RWPE1 (cell line): Measurements from ENCODE around the gene OSER1.
"Not testable (repeated sequence)": the region's sequence is repeated elsewhere in the genome, so short reads cannot be mapped to it uniquely, and the experiment has no call there.

Source experiments
- CTCF ChIA-PET: fragments of 350-600 bp; sonication (Branson Sonifier 250); formaldehyde crosslinking; extraction: SDS; loops from one replicate; lab custom pipeline; 2021; lab: Yijun Ruan, JAX
- POLR2A ChIA-PET: fragments of 400-600 bp; formaldehyde crosslinking; extraction: SDS; loops from one replicate; lab custom pipeline; 2020; ENCODE audit warnings: antibody characterized with exemption; ENCODE audit not compliant: low non-redundant PET; lab: Yijun Ruan, JAX
- DNase-seq: peaks from one replicate; pipeline ENCODE4 v3.0.0; 2012; ENCODE audit warnings: low spot score
- H3K27ac ChIP-seq: fragments of 450-650 bp; 2 replicates; pipeline ENCODE4 v1.5.1; 2017
- CTCF ChIP-seq: fragments of 450-650 bp; conservative IDR thresholded peaks from 2 replicates; pipeline ENCODE4 v1.5.1; 2017; ENCODE audit warnings: low read depth, mild to moderate bottlenecking

The OSER1 gene

DNA sequence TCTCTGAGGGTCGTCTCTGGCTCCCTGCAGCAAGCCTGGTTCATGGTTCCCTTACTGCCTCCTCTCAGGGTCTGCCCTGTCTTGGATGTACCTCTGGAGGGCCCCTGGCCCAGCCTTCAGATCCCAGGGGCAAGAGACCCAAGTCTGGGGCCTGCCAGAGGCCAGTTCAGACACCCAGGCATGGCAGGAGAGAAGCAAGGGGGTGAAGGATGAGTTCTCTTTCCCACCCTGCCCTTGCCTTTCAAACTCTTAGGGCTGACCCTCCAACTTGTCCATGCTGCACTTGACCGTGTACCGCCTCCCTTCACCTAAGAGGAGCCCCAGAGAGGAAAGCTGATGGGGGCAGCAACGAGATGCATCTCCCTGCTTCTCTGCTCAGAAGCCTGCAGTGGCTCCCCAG is 40.7 kb upstream of the OSER1 start:
- ChIA-PET CTCF (interaction anchor here (0.8 to 1.0 kb wide), 2 partner anchors 27 to 134 kb away, joined by 3 to 5 read pairs; no protein-coding TSS in a partner anchor), POLR2A (no interaction called here)
- no peak for DNase-seq
- no peak for TF ChIP-seq CTCF
- H3K27ac ChIP-seq: no peak overlapping the region

- H3K27ac ChIP-seq: no peak overlapping the region
- no peak for TF ChIP-seq CTCF
- DNase-seq: no peak
- ChIA-PET POLR2A (no interaction called here), CTCF (no interaction called here)
Observed at GRCh38 chr20:44248410-44248759, 37.8 kb upstream of the OSER1 start.

- CTCF ChIA-PET: interaction anchor here (0.7 kb wide), 1 partner anchor 30 kb away, joined by 3 read pairs; no protein-coding TSS in a partner anchor
- POLR2A ChIA-PET: no interaction called here
- H3K27ac ChIP-seq: no peak overlapping the region
- no peak; the same call in 1 of the 2 replicates for TF ChIP-seq CTCF
- peak; percentile 74 for DNase-seq
Observed at GRCh38 chr20:44247586-44248409, 37.2 kb upstream of the OSER1 start.

DNA sequence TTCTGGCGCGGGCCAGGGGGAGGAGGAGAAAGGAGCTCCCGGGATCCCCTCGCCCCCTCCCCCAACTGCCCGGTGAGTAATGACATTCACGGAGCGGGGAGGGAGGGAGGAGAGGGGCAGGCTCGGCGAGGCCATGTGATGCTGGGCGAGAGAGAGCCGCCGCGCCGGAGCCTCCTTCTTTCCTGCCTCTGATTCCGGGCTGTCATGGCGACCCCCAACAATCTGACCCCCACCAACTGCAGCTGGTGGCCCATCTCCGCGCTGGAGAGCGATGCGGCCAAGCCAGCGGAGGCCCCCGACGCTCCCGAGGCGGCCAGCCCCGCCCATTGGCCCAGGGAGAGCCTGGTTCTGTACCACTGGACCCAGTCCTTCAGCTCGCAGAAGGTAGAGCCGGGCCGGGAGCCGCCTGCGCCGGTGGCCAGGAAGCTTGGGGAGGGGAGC is 36.6 kb upstream of the OSER1 start, which contains the start of gene GDAP1L1:
TSS of gene GDAP1L1 (plus strand) at position 178 of the 441 bp plus-strand sequence. CDS start at position 205, 27 bp downstream.
- ChIA-PET CTCF (interaction anchor here (0.7 kb wide), 1 partner anchor 29 kb away, joined by 3 read pairs; no protein-coding TSS in a partner anchor), POLR2A (no interaction called here)
- no peak within 1 kb of the TSS for H3K27ac ChIP-seq
- no peak for DNase-seq
- no peak for TF ChIP-seq CTCF

GRCh38 chr20:44245977-44246376 is 35.4 kb upstream of the OSER1 start:
- no peak overlapping the region for H3K27ac ChIP-seq
- no peak for DNase-seq
- ChIA-PET CTCF (interaction anchor here (0.6 kb wide), 1 partner anchor 365 kb away, joined by 3 read pairs; no protein-coding TSS in a partner anchor), POLR2A (no interaction called here)
- TF ChIP-seq CTCF: no peak

DNA sequence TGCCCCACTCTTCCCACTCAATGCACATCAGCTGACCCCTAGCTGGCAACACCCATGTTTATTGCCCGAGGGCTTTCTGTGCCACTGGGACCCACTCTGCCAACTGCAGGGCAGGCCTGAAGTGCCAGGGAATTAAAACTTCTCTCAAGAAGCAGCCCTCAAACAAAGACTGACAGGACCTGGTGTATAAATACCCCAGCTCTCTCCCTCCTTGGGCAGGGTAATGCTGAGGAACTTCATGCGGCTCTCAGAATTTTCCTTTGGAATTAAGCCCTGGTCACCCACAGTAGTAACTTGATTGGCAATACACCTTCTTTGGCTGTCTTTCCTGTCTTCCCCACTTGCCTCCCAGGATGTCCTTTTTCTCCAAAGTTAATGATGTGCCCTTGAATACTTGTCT is 31.2 kb upstream of the OSER1 start:
- POLR2A ChIA-PET: no interaction called here
- DNase-seq: no peak
- no peak overlapping the region for H3K27ac ChIP-seq
- CTCF ChIA-PET: no interaction called here
- no peak for TF ChIP-seq CTCF

GRCh38 chr20:44236840-44237239 is 26.3 kb upstream of the OSER1 start:
- H3K27ac ChIP-seq, DNase-seq: not testable (repeated sequence)
- POLR2A ChIA-PET: interaction anchor here (0.7 kb wide), 1 partner anchor 1518 kb away, joined by 5 read pairs; no protein-coding TSS in a partner anchor
- CTCF ChIA-PET: interaction anchor here (0.5 to 1.5 kb wide), 7 partner anchors 17 to 510 kb away, joined by 3 to 6 read pairs (median 4); partner anchors contain the start of gene FITM2
